ENCODE measurements around the gene LIMK1.

DNA sequence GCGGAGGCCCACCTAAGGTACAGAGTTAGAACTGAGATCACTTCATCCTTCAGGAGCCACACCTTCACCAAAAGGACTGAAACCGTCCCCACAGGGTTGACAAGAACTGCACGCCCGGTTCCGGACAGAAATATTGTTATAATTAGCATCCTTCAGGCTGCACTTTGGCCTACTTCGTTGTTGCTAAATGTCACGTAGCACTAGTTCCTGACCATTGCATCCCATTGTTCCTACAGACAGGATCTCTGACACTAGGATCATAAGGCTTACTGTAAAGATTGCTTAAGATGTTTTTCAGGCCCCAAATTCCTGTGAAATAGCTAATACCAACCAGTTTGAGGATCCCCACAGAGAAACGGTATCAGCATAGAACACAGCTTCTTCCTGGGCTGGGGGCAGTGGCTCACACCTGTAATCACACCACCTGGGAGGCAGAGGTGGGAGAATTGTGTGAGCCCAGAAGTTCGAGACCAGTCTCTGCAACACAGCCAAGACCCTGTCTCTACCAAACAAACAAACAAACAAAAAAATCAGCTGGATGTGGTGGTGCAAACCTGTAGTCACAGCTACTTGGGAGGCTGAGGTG is 72.3 kb downstream of the LIMK1 start:
- TF ChIP-seq POLR2AphosphoS5 (IDR thresholded peaks at IDR 0.05; ENCODE audit: low read depth, low read length) (no peak), TAF1 (IDR thresholded peaks at IDR 0.05; ENCODE audit: borderline replicate concordance, low read depth, low read length) (no peak), POLR2A (IDR thresholded peaks at IDR 0.05; ENCODE audit: low read depth, low read length) (no peak)
